Measurements from ENCODE around the gene REP15.
"Not testable (repeated sequence)": the region's sequence is repeated elsewhere in the genome, so short reads cannot be mapped to it uniquely, and the experiment has no call there.

REP15 gene

DNA sequence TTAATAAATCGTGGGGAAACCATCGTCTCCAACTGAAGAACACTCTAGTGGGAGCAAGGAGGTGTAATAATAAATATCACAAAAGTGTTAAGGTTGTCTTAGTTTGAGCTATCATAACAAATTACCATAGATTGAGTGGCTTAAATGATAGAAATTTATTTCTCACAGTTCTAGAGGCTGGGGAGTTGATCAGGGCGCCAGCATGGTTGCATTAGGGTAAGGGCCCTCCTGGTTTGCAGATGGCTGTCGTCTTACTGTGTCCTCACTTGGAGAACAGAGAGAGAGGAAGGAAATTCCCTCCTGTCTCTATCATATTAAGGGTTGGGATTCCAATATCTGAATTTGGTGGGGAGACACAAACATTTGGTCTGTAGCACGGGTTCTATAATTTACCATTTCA is 47.4 kb downstream of the REP15 start:
- no peaks in the 10 kb centered on the region for H3K27me3 ChIP-seq (ENCODE audit: low read depth, low read length)
- peaks cover 3% of the 10 kb centered on the region; the same call in 1 of the 2 replicates for H4K20me1 ChIP-seq (ENCODE audit: insufficient read depth, low read length)
- peaks cover 47% of the 10 kb centered on the region for H3K36me3 ChIP-seq (replicated peaks; ENCODE audit: low read depth, low read length)
- H3K4me3 ChIP-seq (ENCODE audit: low read length) = no peak overlapping the region
- no peak for TF ChIP-seq EZH2phosphoT487 (IDR thresholded peaks at IDR 0.05; ENCODE audit: low read depth)
- TF ChIP-seq, protein P1, sequence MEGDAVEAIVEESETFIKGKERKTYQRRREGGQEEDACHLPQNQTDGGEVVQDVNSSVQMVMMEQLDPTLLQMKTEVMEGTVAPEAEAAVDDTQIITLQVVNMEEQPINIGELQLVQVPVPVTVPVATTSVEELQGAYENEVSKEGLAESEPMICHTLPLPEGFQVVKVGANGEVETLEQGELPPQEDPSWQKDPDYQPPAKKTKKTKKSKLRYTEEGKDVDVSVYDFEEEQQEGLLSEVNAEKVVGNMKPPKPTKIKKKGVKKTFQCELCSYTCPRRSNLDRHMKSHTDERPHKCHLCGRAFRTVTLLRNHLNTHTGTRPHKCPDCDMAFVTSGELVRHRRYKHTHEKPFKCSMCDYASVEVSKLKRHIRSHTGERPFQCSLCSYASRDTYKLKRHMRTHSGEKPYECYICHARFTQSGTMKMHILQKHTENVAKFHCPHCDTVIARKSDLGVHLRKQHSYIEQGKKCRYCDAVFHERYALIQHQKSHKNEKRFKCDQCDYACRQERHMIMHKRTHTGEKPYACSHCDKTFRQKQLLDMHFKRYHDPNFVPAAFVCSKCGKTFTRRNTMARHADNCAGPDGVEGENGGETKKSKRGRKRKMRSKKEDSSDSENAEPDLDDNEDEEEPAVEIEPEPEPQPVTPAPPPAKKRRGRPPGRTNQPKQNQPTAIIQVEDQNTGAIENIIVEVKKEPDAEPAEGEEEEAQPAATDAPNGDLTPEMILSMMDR (IDR thresholded peaks at IDR 0.05; ENCODE audit: low read depth, low read length) = no peak
- H3K9ac ChIP-seq (ENCODE audit: low read length) = no peak overlapping the region
- no peaks in the 10 kb centered on the region for H3K9me3 ChIP-seq (ENCODE audit: insufficient read depth, low read length)
- H3K79me2 ChIP-seq (ENCODE audit: low read length) = peaks cover 12% of the 10 kb centered on the region; the same call in 1 of the 2 replicates
- H3K4me1 ChIP-seq (ENCODE audit: low read length) = no peaks in the 10 kb centered on the region
- H3K27ac ChIP-seq (ENCODE audit: low read length) = no peak overlapping the region
- H3K4me2 ChIP-seq (ENCODE audit: low read length) = no peak overlapping the region
- no peak overlapping the region for H2AFZ ChIP-seq (ENCODE audit: low read depth, low read length)

DNA sequence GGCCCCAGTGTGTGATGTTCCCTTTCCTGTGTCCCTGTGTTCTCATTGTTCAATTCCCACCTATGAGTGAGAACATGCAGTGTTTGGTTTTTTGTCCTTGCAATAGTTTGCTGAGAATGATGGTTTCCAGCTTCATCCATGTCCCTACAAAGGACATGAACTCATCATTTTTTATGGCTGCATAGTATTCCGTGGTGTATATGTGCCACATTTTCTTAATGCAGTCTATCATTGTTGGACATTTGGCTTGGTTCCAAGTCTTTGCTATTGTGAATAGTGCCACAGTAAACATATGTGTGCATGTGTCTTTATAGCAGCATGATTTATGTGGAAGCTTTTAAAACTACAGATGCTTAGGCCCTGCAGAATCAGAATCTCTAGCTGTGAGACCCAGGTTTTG is 49.5 kb downstream of the REP15 start:
- H3K9ac ChIP-seq (ENCODE audit: low read length); H3K9me3 ChIP-seq (ENCODE audit: insufficient read depth, low read length); H4K20me1 ChIP-seq (ENCODE audit: insufficient read depth, low read length); H3K4me1 ChIP-seq (ENCODE audit: low read length); H3K4me2 ChIP-seq (ENCODE audit: low read length); H3K27ac ChIP-seq (ENCODE audit: low read length); H2AFZ ChIP-seq (ENCODE audit: low read depth, low read length); H3K4me3 ChIP-seq (ENCODE audit: low read length); H3K27me3 ChIP-seq (ENCODE audit: low read depth, low read length): not testable (repeated sequence)
- Histone ChIP-seq H3K79me2 (ENCODE audit: low read length) (peaks cover 12% of the 10 kb centered on the region; the same call in 1 of the 2 replicates), H3K36me3 (replicated peaks; ENCODE audit: low read depth, low read length) (peaks cover 43% of the 10 kb centered on the region)
